A673 (cell line): ENCODE measurements around the gene EI24. TPM values are rescaled to one million over a fixed set of nuclear protein-coding genes. Genes with fewer than 3 reads are reported as not detected.

ENCODE experiments used
- BruUV-seq: library from RNA; stranded (reverse); fragments of 400-500 nt; replicated peaks from 2 replicates; lab custom pipeline; 2021; lab: Mats Ljungman, UMichigan
- CTCF ChIA-PET: fragments of 300-600 bp; sonication (Branson Sonifier 250); formaldehyde crosslinking; loops from one replicate; lab custom pipeline; 2022; ENCODE audit warnings: antibody characterized with exemption; lab: Charles Lee
- POLR2A ChIA-PET: fragments of 300-600 bp; sonication (Branson Sonifier 250); formaldehyde crosslinking; loops from one replicate; lab custom pipeline; 2022; ENCODE audit warnings: antibody characterized with exemption; ENCODE audit not compliant: low non-redundant PET; lab: Charles Lee
- DNase-seq: peaks from one replicate; pipeline ENCODE4 v3.0.0-alpha.2; 2015; ENCODE audit warnings: low spot score
- H3K27ac ChIP-seq: fragments of 200-600 bp; sonication (generic); 2 replicates; pipeline ENCODE4 v1.5.1; 2016; ENCODE audit warnings: mixed run types, low read depth, mild to moderate bottlenecking, mixed read lengths, antibody characterized with exemption, low read length; ENCODE audit not compliant: poor library complexity, severe bottlenecking
- H3K27me3 ChIP-seq: fragments of 200-600 bp; sonication (generic); replicated peaks from 2 replicates; pipeline ENCODE4 v1.6.1; 2017; ENCODE audit warnings: mixed run types, low read depth, mild to moderate bottlenecking, mixed read lengths, antibody characterized with exemption, low read length; ENCODE audit not compliant: insufficient read depth, poor library complexity
- H3K36me3 ChIP-seq: fragments of 200-600 bp; sonication (generic); 2 replicates; pipeline ENCODE4 v1.6.1; 2016; ENCODE audit warnings: mixed run types, mild to moderate bottlenecking, mixed read lengths, antibody characterized with exemption, low read length; ENCODE audit not compliant: insufficient read depth, poor library complexity, severe bottlenecking
- H3K4me1 ChIP-seq: fragments of 200-600 bp; sonication (generic); 2 replicates; pipeline ENCODE4 v1.6.1; 2017; ENCODE audit warnings: mixed run types, mild to moderate bottlenecking, mixed read lengths, antibody characterized with exemption, low read length; ENCODE audit not compliant: insufficient read depth, poor library complexity, severe bottlenecking
- H3K4me3 ChIP-seq: fragments of 200-600 bp; sonication (generic); 2 replicates; pipeline ENCODE4 v1.5.1; 2016; ENCODE audit warnings: low read depth, mixed run types, mild to moderate bottlenecking, mixed read lengths, low read length; ENCODE audit not compliant: poor library complexity, severe bottlenecking
- H3K9me3 ChIP-seq: fragments of 200-600 bp; sonication (generic); 2 replicates; pipeline ENCODE4 v1.6.1; 2016; ENCODE audit warnings: mixed run types, low read depth, mild to moderate bottlenecking, mixed read lengths, antibody characterized with exemption, low read length; ENCODE audit not compliant: poor library complexity, severe bottlenecking
- CTCF ChIP-seq: fragments of 300-800, 200-600 bp; sonication (generic); conservative IDR thresholded peaks from 2 replicates; pipeline ENCODE4 v1.5.1; 2017; ENCODE audit warnings: low read depth, mild to moderate bottlenecking, antibody characterized with exemption, low read length, moderate library complexity, mixed read lengths
- EZH2 ChIP-seq: fragments of 200-600 bp; sonication (generic); IDR thresholded peaks from 2 replicates; pipeline ENCODE4 v1.6.1; 2017; ENCODE audit warnings: borderline replicate concordance, low read depth, mild to moderate bottlenecking, mixed read lengths, antibody characterized with exemption, low read length; ENCODE audit not compliant: poor library complexity, severe bottlenecking
- intact Hi-C: fragments of 100-400 bp; cut with micrococcal nuclease; formaldehyde crosslinking; loops from one replicate; pipeline ENCODE4 v1.10.0; 2022; ENCODE audit not compliant: unreplicated experiment
- total RNA-seq: library from RNA; stranded (reverse); gene quantifications from 2 replicates; pipeline ENCODE4 v1.2.3, GENCODE V29; 2021

EI24 gene
- total RNA-seq, 1 experiment from 2014 or later = 161 TPM

- no peak for DNase-seq
- TF ChIP-seq EZH2 = no peak
- no peak for TF ChIP-seq CTCF
- POLR2A ChIA-PET = no interaction called here
- Histone ChIP-seq H3K27me3 (no peaks in the 10 kb centered on the region), H3K27ac (no peak overlapping the region), H3K9me3 (no peaks in the 10 kb centered on the region), H3K36me3 (peaks cover 100% of the 10 kb centered on the region), H3K4me3 (no peak overlapping the region), H3K4me1 (no peaks in the 10 kb centered on the region)
- BruUV-seq = no TSS peak
- intact Hi-C loops = no loop called here
- CTCF ChIA-PET = no interaction called here
Measured at GRCh38 chr11:125605417-125605816, 36.1 kb downstream of the EI24 start.

GRCh38 chr11:125609545-125609944 is 40.3 kb downstream of the EI24 start:
- TF ChIP-seq CTCF = no peak
- no peak for TF ChIP-seq EZH2
- intact Hi-C loops = no loop called here
- BruUV-seq = no TSS peak
- CTCF ChIA-PET = no interaction called here
- POLR2A ChIA-PET = no interaction called here
- Histone ChIP-seq H3K27ac (no peak overlapping the region), H3K9me3 (no peaks in the 10 kb centered on the region), H3K4me3 (no peak overlapping the region), H3K27me3 (no peaks in the 10 kb centered on the region), H3K36me3 (peaks cover 99% of the 10 kb centered on the region), H3K4me1 (no peaks in the 10 kb centered on the region)
- DNase-seq = no peak

GRCh38 chr11:125618383-125618782 is 49.1 kb downstream of the EI24 start:
- TF ChIP-seq CTCF (no peak), EZH2 (no peak)
- Histone ChIP-seq H3K4me1 (no peaks in the 10 kb centered on the region), H3K27ac (no peak overlapping the region), H3K4me3 (no peak overlapping the region), H3K9me3 (no peaks in the 10 kb centered on the region), H3K27me3 (no peaks in the 10 kb centered on the region), H3K36me3 (peaks cover 91% of the 10 kb centered on the region)
- DNase-seq = no peak
- intact Hi-C loops = no loop called here
- ChIA-PET POLR2A (no interaction called here), CTCF (no interaction called here)
- BruUV-seq = no TSS peak
